Tongue (tissue), 2 donors: ENCODE measurements around the gene PHF23. TPM values are rescaled to one million over a fixed set of nuclear protein-coding genes. Genes with fewer than 3 reads are reported as not detected.

Source experiments
- DNase-seq: peaks from one replicate; pipeline ENCODE4 v3.0.0-alpha.2; 2015
- total RNA-seq: library from RNA; depleted of rRNA; stranded (reverse); fragments of >200 nt; gene quantifications from one replicate; pipeline ENCODE4 v1.2.3, GENCODE V29; 2014

PHF23 gene
- total RNA-seq, 1 donor from 2014 or later: 22.3 TPM

- DNase-seq: peak; percentile 95
Observed at GRCh38 chr17:7219812-7220592, 19.3 kb downstream of the PHF23 start, which contains the start of the genes ACADVL and DLG4. TSS of gene ACADVL (plus strand) at chr17:7219938. CDS start at chr17:7219985, 47 bp downstream. TSS of gene DLG4 (minus strand) at chr17:7219836.

- no peak for DNase-seq
Observed at GRCh38 chr17:7219229-7219811, 19.9 kb downstream of the PHF23 start.

GRCh38 chr17:7218758-7219157 is 20.5 kb downstream of the PHF23 start:
- no peak for DNase-seq

GRCh38 chr17:7218166-7218565 is 21.1 kb downstream of the PHF23 start:
- no peak for DNase-seq

GRCh38 chr17:7217113-7217987 is 21.9 kb downstream of the PHF23 start:
- peak; percentile 88 for DNase-seq

GRCh38 chr17:7216242-7217112 is 22.8 kb downstream of the PHF23 start:
- no peak for DNase-seq

GRCh38 chr17:7215652-7216180 is 23.5 kb downstream of the PHF23 start:
- DNase-seq: no peak

GRCh38 chr17:7215136-7215638 is 24.1 kb downstream of the PHF23 start:
- DNase-seq: no peak

GRCh38 chr17:7214300-7215135 is 24.7 kb downstream of the PHF23 start:
- DNase-seq: peak; percentile 99

- peak; percentile 96 for DNase-seq
Observed at GRCh38 chr17:7213895-7214299, 25.4 kb downstream of the PHF23 start.

- DNase-seq: no peak
Observed at GRCh38 chr17:7211491-7212273, 27.6 kb downstream of the PHF23 start.

GRCh38 chr17:7208754-7209460 is 30.4 kb downstream of the PHF23 start:
- DNase-seq: no peak

GRCh38 chr17:7208027-7208571 is 31.2 kb downstream of the PHF23 start:
- DNase-seq: no peak

GRCh38 chr17:7207120-7208001 is 31.9 kb downstream of the PHF23 start:
- DNase-seq: no peak

- no peak for DNase-seq
Observed at GRCh38 chr17:7205561-7205960, 33.7 kb downstream of the PHF23 start.

GRCh38 chr17:7204828-7205461 is 34.3 kb downstream of the PHF23 start:
- DNase-seq: peak; percentile 94

GRCh38 chr17:7204336-7204735 is 34.9 kb downstream of the PHF23 start:
- no peak for DNase-seq
